K562 (cell line): ENCODE measurements around the gene BMF. TPM values are rescaled to one million over a fixed set of nuclear protein-coding genes. Genes with fewer than 3 reads are reported as not detected.

ENCODE experiments used
- ATAC-seq: fragments of 200-7000 bp; cut with Tn5 transposase; 3 replicates; pipeline ENCODE4 v1.9.1; 2020; ENCODE audit warnings: moderate library complexity
- BruUV-seq: library from RNA; stranded (reverse); fragments of 400-500 nt; replicated peaks from 2 replicates; lab custom pipeline; 2021; lab: Mats Ljungman, UMichigan
- CTCF ChIA-PET: fragments of 300-600 bp; formaldehyde crosslinking; extraction: SDS; loops from one replicate; lab custom pipeline; 2021; ENCODE audit warnings: low intra/inter-chr PET ratio; lab: Yijun Ruan, JAX
- POLR2A ChIA-PET: fragments of 300-600, 350-650 bp; sonication (Branson Sonifier 250); formaldehyde crosslinking; extraction: SDS; loops from one replicate; lab custom pipeline; 2021; ENCODE audit warnings: antibody characterized with exemption, inconsistent platforms; lab: Yijun Ruan, JAX
- DNase-seq, 4 experiments: peaks; one replicate each; pipeline versions ENCODE4 v3.0.0 to v3.0.0-alpha.2; 2011 to 2018; ENCODE audit warnings: low spot score in 3 of 4, mixed read lengths in 3 of 4; ENCODE audit errors: extremely low read depth in 1 of 4
- FAIRE-seq: peaks from 2 replicates; lab custom pipeline; 2011; peaks lifted over from hg19 to GRCh38; lab: Jason Lieb, UNC
- H2AFZ ChIP-seq: 2 replicates; pipeline ENCODE4 v1.6.0; 2011; ENCODE audit warnings: low read depth, low read length, control low read depth, inconsistent platforms
- H3K27ac ChIP-seq: fragments of 200-600 bp; 3 replicates; pipeline ENCODE4 v1.8.0; 2011; ENCODE audit warnings: low read depth, mild to moderate bottlenecking, control low read depth, inconsistent platforms, low read length, moderate library complexity, mixed read lengths; ENCODE audit errors: extremely low read depth
- H3K27me3 ChIP-seq, 2 experiments: fragments of 300-600 bp in 1 of 2; 2 replicates in 1 of 2; 3 replicates in 1 of 2; pipeline versions ENCODE4 v1.6.0 to v1.8.0; 2011; ENCODE audit warnings: inconsistent platforms in 2 of 2, low read length in 2 of 2, mild to moderate bottlenecking in 1 of 2, mixed read lengths in 1 of 2, moderate library complexity in 1 of 2; ENCODE audit not compliant: control insufficient read depth in 2 of 2, insufficient read depth in 2 of 2
- H3K36me3 ChIP-seq: fragments of 300-600 bp; 3 replicates; pipeline ENCODE4 v1.8.0; 2011; ENCODE audit warnings: mild to moderate bottlenecking, low read length, inconsistent platforms; ENCODE audit not compliant: control insufficient read depth, insufficient read depth
- H3K4me1 ChIP-seq, 2 experiments: fragments of 200-600 bp in 1 of 2; replicated peaks in 1 of 2; 2 replicates in 1 of 2; 3 replicates in 1 of 2; pipeline versions ENCODE4 v1.5.1 to v1.8.0; 2011; ENCODE audit warnings: inconsistent platforms in 2 of 2, low read length in 2 of 2, mild to moderate bottlenecking in 1 of 2, mixed read lengths in 1 of 2, moderate library complexity in 1 of 2; ENCODE audit not compliant: control insufficient read depth in 2 of 2, insufficient read depth in 2 of 2
- H3K4me2 ChIP-seq: 2 replicates; pipeline ENCODE4 v1.6.1; 2011; ENCODE audit warnings: low read length, control low read depth, inconsistent platforms, mixed read lengths; ENCODE audit not compliant: insufficient read depth
- H3K4me3 ChIP-seq: fragments of 200-600 bp; sonication (generic), shearing (Covaris generic); 2 replicates; pipeline ENCODE4 v1.5.1; 2016; ENCODE audit warnings: control low read depth, inconsistent platforms
- H3K79me2 ChIP-seq: fragments of 200-600 bp; 3 replicates; pipeline ENCODE4 v1.8.0; 2011; ENCODE audit warnings: low read length, inconsistent platforms; ENCODE audit not compliant: control insufficient read depth, insufficient read depth
- H3K9ac ChIP-seq, 2 experiments: 2 replicates each; pipeline versions ENCODE4 v1.6.0 to v1.6.1; 2011; ENCODE audit warnings: low read depth in 2 of 2, low read length in 2 of 2, control low read depth in 1 of 2, inconsistent platforms in 1 of 2, mild to moderate bottlenecking in 1 of 2, mixed read lengths in 1 of 2; ENCODE audit not compliant: insufficient read depth in 1 of 2
- H3K9me1 ChIP-seq: one replicate; pipeline ENCODE4 v1.6.0; 2011; ENCODE audit warnings: inconsistent platforms, mild to moderate bottlenecking, low read length, moderate library complexity; ENCODE audit not compliant: control insufficient read depth, insufficient read depth
- H3K9me3 ChIP-seq: replicated peaks from 2 replicates; pipeline ENCODE4 v1.5.1; 2011; ENCODE audit warnings: low read depth, low read length, inconsistent platforms; ENCODE audit not compliant: control insufficient read depth, insufficient read depth
- H4K20me1 ChIP-seq: replicated peaks from 2 replicates; pipeline ENCODE4 v1.6.1; 2011; ENCODE audit warnings: low read length, inconsistent platforms, mixed read lengths; ENCODE audit not compliant: control insufficient read depth, insufficient read depth
- ATF1 ChIP-seq, 2 experiments: fragments of 450-650 bp in 1 of 2; IDR thresholded peaks; 2 replicates each; pipeline ENCODE4 v1.6.1; 2016; ENCODE audit warnings: missing compliant biosample characterization in 1 of 2, missing genetic modification characterization in 1 of 2
- CBFA2T3 ChIP-seq: fragments of 450-650 bp; IDR thresholded peaks from 2 replicates; pipeline ENCODE4 v1.6.1; 2017
- PTBP1 ChIP-seq: fragments of 200-400 bp; formaldehyde crosslinking; IDR thresholded peaks from 2 replicates; pipeline ENCODE4 v1.6.1; 2017; ENCODE audit warnings: low read depth, low read length
- ZFX ChIP-seq: sonication (generic); formaldehyde crosslinking; IDR thresholded peaks from 2 replicates; pipeline ENCODE4 v1.8.0; 2022; ENCODE audit warnings: mild to moderate bottlenecking, missing genetic modification reagents, moderate library complexity
- ZNF561 ChIP-seq: fragments of 450-650 bp; formaldehyde crosslinking; conservative IDR thresholded peaks from 2 replicates; pipeline ENCODE4 v1.4.0; 2020; ENCODE audit warnings: mild to moderate bottlenecking, moderate library complexity
- WGBS: fragments of 100-300 bp; shearing (Covaris generic); methylation state at CpG from one replicate; pipeline ENCODE4 v1.1.6; 2016; ENCODE audit warnings: low coverage, mixed read lengths; ENCODE audit not compliant: insufficient coverage; ENCODE audit errors: missing lambda C conversion rate; 5-methylcytosine and 5-hydroxymethylcytosine counted together
- in situ Hi-C: fragments of 300-500 bp; cut with MboI; formaldehyde crosslinking; loops from 4 replicates; pipeline ENCODE4 v1.15.0; 2018; ENCODE audit warnings: inconsistent platforms, mixed read lengths
- intact Hi-C: fragments of 100-400 bp; cut with micrococcal nuclease; formaldehyde crosslinking; loops from 2 replicates; pipeline ENCODE4 v1.14.2; 2022
- polyA plus RNA-seq, 8 experiments: library from polyadenylated mRNA; depleted of rRNA in 4 of 8; stranded (reverse) in 5 of 8; unstranded in 3 of 8; fragments of >200 nt; fragmentation: Nextera tagmentation in 2 of 8; fragmentation: Illumina TruSeq in 1 of 8; extraction: Ambion mirVana in 2 of 8; extraction: Trizol in 1 of 8; gene quantifications; 2 replicates each; pipeline versions ENCODE4 v1.2.1 to v1.2.3, GENCODE V29; 2011 to 2014; ENCODE audit warnings: inconsistent platforms in 1 of 8, missing spikeins in 1 of 8
- total RNA-seq, 7 experiments: library from RNA; depleted of rRNA in 6 of 7; stranded (reverse); fragments of >200 nt in 6 of 7; fragmentation: Illumina TruSeq in 2 of 7; extraction: Trizol in 2 of 7; gene quantifications; 2 replicates each; pipeline versions ENCODE4 v1.2.1 to v1.2.3, GENCODE V29; 2011 to 2021; ENCODE audit warnings: low replicate concordance in 1 of 7

BMF gene
- total and polyA plus RNA-seq, 9 of the 15 experiments (the other 6 are each of a cell fraction or from before 2014, with no cell fraction given) = 0.25 to 0.91 (median 0.59) TPM; not detected in 2

- no TSS peak for BruUV-seq
- intact Hi-C loops = no loop called here
- WGBS = 14% methylated on average over 6 of the region's 6 CpGs
- ATAC-seq (no peak), FAIRE-seq (peak; percentile 46), DNase-seq (no peak)
- Histone ChIP-seq H3K27ac (no peak overlapping the region), H4K20me1 (no peaks in the 10 kb centered on the region), H3K27me3 (no peaks in the 10 kb centered on the region), H3K4me3 (no peak overlapping the region), H2AFZ (no peak overlapping the region), H3K9me3 (no peaks in the 10 kb centered on the region), H3K4me1 (peaks cover 24 to 31% of the 10 kb centered on the region in 2 experiments; a peak in 4 of 5 replicates), H3K9ac (peak overlapping the region in 1 of 2 experiments; percentile 20; a peak in 1 of 4 replicates), H3K4me2 (no peak overlapping the region), H3K36me3 (no peaks in the 10 kb centered on the region), H3K79me2 (no peaks in the 10 kb centered on the region), H3K9me1 (no peaks in the 10 kb centered on the region)
- no peak for TF ChIP-seq PTBP1
- no peak for TF ChIP-seq ZNF561 (CRISPR knock-in tag)
- 0 out of 2 replicates have a peak, but pooled peaks have one; percentile 3 for TF ChIP-seq ZFX
- TF ChIP-seq ATF1 (CRISPR knock-in tag; IDR thresholded peaks at IDR 0.05) = no peak
- no peak for TF ChIP-seq ATF1 (tag; IDR thresholded peaks at IDR 0.05)
- peak; percentile 8; the same call in 1 of the 2 replicates for TF ChIP-seq CBFA2T3
- POLR2A ChIA-PET = interaction anchor here (1.2 kb wide), 1 partner anchor 31 kb away, joined by 4 read pairs; no protein-coding TSS in a partner anchor
- CTCF ChIA-PET = no interaction called here
- in situ Hi-C loops = no loop called here
Measured at GRCh38 chr15:40091861-40092255, 16.8 kb downstream of the BMF start.
